Tibial artery (tissue), 4 donors: Measurements from ENCODE around the gene RAD1.
A peak's percentile ranks its signal among the peaks of the same experiment; 100 is the strongest.

Experiments used
- DNase-seq, 2 donors: peaks; one replicate each; pipeline ENCODE4 v3.0.0-alpha.2; 2019
- H3K27ac ChIP-seq, 2 donors: fragments of 200-600 bp; sonication (generic) in 1 of 2; 1 replicate in 1 of 2; 2 replicates in 1 of 2; pipeline ENCODE4 v1.5.1; 2018 to 2019; ENCODE audit warnings: mild to moderate bottlenecking in 1 of 2
- H3K27me3 ChIP-seq, 2 donors: fragments of 200-600 bp; sonication (generic) in 1 of 2; one replicate each; pipeline versions ENCODE4 v1.5.1 to v1.6.0; 2016 to 2019
- H3K36me3 ChIP-seq, 3 donors: fragments of 200-600 bp; sonication (generic) in 2 of 3; one replicate each; pipeline ENCODE4 v1.5.1; 2016 to 2019; ENCODE audit warnings: mild to moderate bottlenecking in 2 of 3
- H3K4me1 ChIP-seq, 4 donors: fragments of 200-600 bp; sonication (generic) in 2 of 4; 1 replicate in 3 of 4; 2 replicates in 1 of 4; pipeline ENCODE4 v1.5.1; 2016 to 2019
- H3K4me3 ChIP-seq, 2 donors: fragments of 200-600 bp; sonication (generic) in 1 of 2; 1 replicate in 1 of 2; 2 replicates in 1 of 2; pipeline ENCODE4 v1.5.1; 2018 to 2019; ENCODE audit warnings: mild to moderate bottlenecking in 2 of 2
- H3K9me3 ChIP-seq, 3 donors: fragments of 200-600 bp; sonication (generic) in 1 of 3; one replicate each; pipeline ENCODE4 v1.5.1; 2016 to 2019
- CTCF ChIP-seq, 2 experiments: fragments of 200-600 bp in 1 of 2; fragments of 450-650 bp in 1 of 2; IDR thresholded peaks; one replicate each; pipeline ENCODE4 v1.5.1; 2017 to 2019; ENCODE audit warnings: antibody characterized with exemption in 2 of 2, mild to moderate bottlenecking in 1 of 2, moderate library complexity in 1 of 2
- intact Hi-C: fragments of 100-400 bp; cut with DNase I; formaldehyde crosslinking; loops from one replicate; pipeline ENCODE4 v1.15.0; 2023; ENCODE audit warnings: low total_unique reads

RAD1 gene

GRCh38 chr5:34915856-34916192 is 520 bp upstream of the RAD1 start:
- peaks cover 0 to 38% (median 28%) of the 10 kb centered on the region in 4 donors for H3K4me1 ChIP-seq
- H3K9me3 ChIP-seq, result no peaks in the 10 kb centered on the region
- H3K27ac ChIP-seq, result peak overlapping the region; percentile 86
- no peak for TF ChIP-seq CTCF (IDR thresholded peaks at IDR 0.05)
- DNase-seq, result no peak
- H3K4me3 ChIP-seq, result peak overlapping the region; percentile 88 to 96
- intact Hi-C loops, result no loop called here
- no peaks in the 10 kb centered on the region for H3K27me3 ChIP-seq
- peaks cover 23 to 30% (median 25%) of the 10 kb centered on the region in 3 donors for H3K36me3 ChIP-seq

- peak overlapping the region; percentile 88 to 96 for H3K4me3 ChIP-seq
- H3K9me3 ChIP-seq, result no peaks in the 10 kb centered on the region
- intact Hi-C loops, result no loop called here
- peak overlapping the region; percentile 86 for H3K27ac ChIP-seq
- TF ChIP-seq CTCF (IDR thresholded peaks at IDR 0.05), result no peak
- H3K4me1 ChIP-seq, result peaks cover 0 to 38% (median 28%) of the 10 kb centered on the region in 4 donors
- peaks cover 18 to 35% (median 21%) of the 10 kb centered on the region in 3 donors for H3K36me3 ChIP-seq
- peak in 1 of 2 donors; percentile 31 for DNase-seq
- no peaks in the 10 kb centered on the region for H3K27me3 ChIP-seq
Observed at GRCh38 chr5:34914671-34915138, 599 bp downstream of the RAD1 start.

GRCh38 chr5:34913072-34913471 is 2.2 kb downstream of the RAD1 start:
- Histone ChIP-seq H3K36me3 (peaks cover 18 to 43% (median 36%) of the 10 kb centered on the region in 3 donors), H3K27ac (no peak overlapping the region)
- intact Hi-C loops, result no loop called here

GRCh38 chr5:34905564-34905963 is 9.7 kb downstream of the RAD1 start:
- Histone ChIP-seq H3K27me3 (no peaks in the 10 kb centered on the region), H3K4me3 (no peak overlapping the region), H3K36me3 (peaks cover 12 to 43% (median 22%) of the 10 kb centered on the region in 3 donors), H3K4me1 (no peaks in the 10 kb centered on the region), H3K27ac (no peak overlapping the region), H3K9me3 (no peaks in the 10 kb centered on the region)
- TF ChIP-seq CTCF (IDR thresholded peaks at IDR 0.05), result peak in 1 of 2 experiments; percentile 15
- no peak for DNase-seq
- intact Hi-C loops, result no loop called here

More at GRCh38 chr5:34913072-34913471, 2.2 kb downstream of the RAD1 start:
- no peak overlapping the region for H3K4me3 ChIP-seq
- TF ChIP-seq CTCF (IDR thresholded peaks at IDR 0.05), result no peak
- no peaks in the 10 kb centered on the region for H3K9me3 ChIP-seq
- no peak for DNase-seq
- no peaks in the 10 kb centered on the region for H3K27me3 ChIP-seq
- peaks cover 0 to 38% (median 27%) of the 10 kb centered on the region in 4 donors for H3K4me1 ChIP-seq

- DNase-seq, result no peak
- no peak for TF ChIP-seq CTCF (IDR thresholded peaks at IDR 0.05)
- H3K4me1 ChIP-seq, result no peaks in the 10 kb centered on the region
- intact Hi-C loops, result no loop called here
- peaks cover 5 to 20% (median 9%) of the 10 kb centered on the region in 3 donors for H3K36me3 ChIP-seq
- no peaks in the 10 kb centered on the region for H3K9me3 ChIP-seq
- H3K27ac ChIP-seq, result no peak overlapping the region
- no peaks in the 10 kb centered on the region for H3K27me3 ChIP-seq
- no peak overlapping the region for H3K4me3 ChIP-seq
Observed at GRCh38 chr5:34903260-34903659, 12.0 kb downstream of the RAD1 start.

GRCh38 chr5:34900652-34901051 is 14.7 kb downstream of the RAD1 start:
- H3K9me3 ChIP-seq, result no peaks in the 10 kb centered on the region
- intact Hi-C loops, result no loop called here
- no peaks in the 10 kb centered on the region for H3K4me1 ChIP-seq
- no peaks in the 10 kb centered on the region for H3K27me3 ChIP-seq
- TF ChIP-seq CTCF (IDR thresholded peaks at IDR 0.05), result no peak
- DNase-seq, result no peak
- no peak overlapping the region for H3K27ac ChIP-seq
- H3K36me3 ChIP-seq, result peaks cover 0 to 6% (median 0%) of the 10 kb centered on the region in 3 donors
- H3K4me3 ChIP-seq, result no peak overlapping the region
